ENCODE results near the gene ABHD16A.
A peak's percentile ranks its signal among the peaks of the same experiment; 100 is the strongest.
"Not testable (repeated sequence)": the region's sequence is repeated elsewhere in the genome, so short reads cannot be mapped to it uniquely, and the experiment has no call there.

ABHD16A gene

DNA sequence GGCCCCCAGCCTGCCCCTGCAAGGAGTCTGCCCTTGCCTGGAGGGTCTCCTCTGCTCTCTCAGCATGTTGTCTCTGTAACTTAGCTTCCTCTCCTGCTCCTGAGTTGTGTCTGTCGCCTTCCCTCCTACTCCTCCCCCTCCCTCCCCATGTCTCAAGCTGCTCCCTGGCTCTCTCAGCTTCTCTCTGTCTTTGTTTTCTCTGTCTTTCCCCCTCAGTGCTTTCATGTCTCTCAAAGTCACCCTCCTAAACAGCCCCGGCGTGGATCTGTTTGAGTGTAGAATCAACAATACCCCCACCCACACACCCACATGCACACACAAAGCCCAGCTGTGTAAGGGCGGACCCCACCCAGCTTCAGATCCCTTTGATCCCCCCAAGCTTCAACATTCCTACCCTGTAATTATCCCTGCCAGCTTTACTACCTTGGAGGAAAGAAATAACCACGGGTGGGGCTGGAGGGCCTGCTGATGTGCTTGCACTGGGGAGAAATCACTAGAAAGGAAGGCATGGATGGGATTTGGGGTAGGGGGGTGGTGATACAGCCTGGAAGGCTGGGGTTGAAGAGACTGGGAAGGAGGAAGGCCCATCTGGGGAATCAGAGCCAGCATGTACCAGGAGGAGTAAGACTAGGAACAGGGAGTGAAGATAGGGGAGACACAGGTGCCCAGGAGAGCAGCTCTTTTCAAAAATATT is 11.0 kb upstream of the ABHD16A start:
- no peak for DNase-seq

- DNase-seq = no peak
Observed at GRCh38 chr6:31713465-31713864, 10.3 kb upstream of the ABHD16A start.

GRCh38 chr6:31712296-31712695 is 9.2 kb upstream of the ABHD16A start:
- peak; percentile 49 for DNase-seq

- DNase-seq = no peak
Observed at GRCh38 chr6:31711233-31711632, 8.1 kb upstream of the ABHD16A start.

DNA sequence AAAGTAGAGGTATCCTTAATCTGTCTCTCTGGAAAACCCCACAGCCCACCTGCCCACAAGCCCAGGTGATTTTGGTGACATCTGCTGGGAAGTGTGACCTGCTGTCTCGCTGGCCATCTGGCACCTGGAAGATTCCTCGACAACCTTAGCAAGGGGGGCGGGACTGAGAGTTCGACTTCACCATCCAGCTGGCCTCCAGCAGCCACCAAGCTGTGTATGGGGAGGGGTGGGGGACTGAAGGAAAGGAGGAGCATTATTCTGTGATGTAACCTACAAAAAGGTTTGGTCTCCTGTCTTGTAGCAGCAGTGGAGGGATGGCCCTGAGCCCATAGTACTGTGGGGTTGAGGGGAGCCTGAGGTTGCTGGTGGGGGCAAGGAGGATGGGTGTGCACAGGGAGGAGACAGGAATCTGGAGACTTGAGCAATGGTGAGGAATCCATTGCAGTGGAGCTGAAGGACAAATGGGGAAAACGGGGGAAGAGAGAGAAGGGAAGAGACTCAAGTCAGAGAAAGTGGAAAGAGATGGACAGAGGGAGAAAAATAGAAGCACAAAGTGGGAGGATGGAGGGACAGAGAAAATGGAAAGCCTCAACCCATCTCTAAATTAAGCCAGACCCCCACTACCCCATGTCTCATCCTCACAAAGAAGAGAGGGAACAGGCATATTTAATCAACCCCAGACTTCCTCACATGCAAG is 7.5 kb upstream of the ABHD16A start:
- no peak for DNase-seq

GRCh38 chr6:31709157-31709556 is 6.0 kb upstream of the ABHD16A start:
- not testable (repeated sequence) for DNase-seq

GRCh38 chr6:31708224-31708623 is 5.1 kb upstream of the ABHD16A start:
- no peak for DNase-seq

DNA sequence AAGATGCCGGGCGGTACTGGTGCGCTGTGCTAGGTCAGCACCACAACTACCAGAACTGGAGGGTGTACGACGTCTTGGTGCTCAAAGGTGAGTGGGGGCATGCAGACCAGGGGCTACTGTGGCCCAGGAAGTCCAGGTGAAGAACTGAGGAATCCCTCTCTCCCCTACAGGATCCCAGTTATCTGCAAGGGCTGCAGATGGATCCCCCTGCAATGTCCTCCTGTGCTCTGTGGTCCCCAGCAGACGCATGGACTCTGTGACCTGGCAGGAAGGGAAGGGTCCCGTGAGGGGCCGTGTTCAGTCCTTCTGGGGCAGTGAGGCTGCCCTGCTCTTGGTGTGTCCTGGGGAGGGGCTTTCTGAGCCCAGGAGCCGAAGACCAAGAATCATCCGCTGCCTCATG is 4.6 kb upstream of the ABHD16A start:
- DNase-seq = no peak

DNA sequence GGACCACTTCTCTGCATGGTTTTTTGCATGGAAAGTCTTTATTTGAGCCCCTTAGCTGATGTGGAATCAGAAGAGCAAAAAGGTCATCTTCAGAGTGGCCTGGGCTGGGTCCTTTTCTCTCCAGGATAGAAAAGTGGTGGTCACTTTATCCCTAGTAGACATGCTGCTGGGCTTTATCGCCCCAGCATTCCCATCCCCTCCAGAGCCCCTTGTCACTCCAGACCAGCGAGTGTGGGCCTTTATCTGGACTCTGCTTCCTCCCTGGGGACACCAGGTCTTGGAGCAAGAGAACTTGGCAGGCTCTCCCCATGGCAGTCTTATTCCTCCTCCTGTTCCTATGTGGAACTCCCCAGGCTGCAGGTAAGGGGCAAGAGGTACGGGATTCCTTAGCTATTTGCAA is 3.5 kb upstream of the ABHD16A start, which contains the start of gene LY6G6F:
TSS of gene LY6G6F (plus strand) at position 268 of the 400 bp plus-strand sequence. CDS start at position 309, 41 bp downstream.
- DNase-seq = no peak

GRCh38 chr6:31705931-31706330 is 2.8 kb upstream of the ABHD16A start:
- no peak for DNase-seq

DNA sequence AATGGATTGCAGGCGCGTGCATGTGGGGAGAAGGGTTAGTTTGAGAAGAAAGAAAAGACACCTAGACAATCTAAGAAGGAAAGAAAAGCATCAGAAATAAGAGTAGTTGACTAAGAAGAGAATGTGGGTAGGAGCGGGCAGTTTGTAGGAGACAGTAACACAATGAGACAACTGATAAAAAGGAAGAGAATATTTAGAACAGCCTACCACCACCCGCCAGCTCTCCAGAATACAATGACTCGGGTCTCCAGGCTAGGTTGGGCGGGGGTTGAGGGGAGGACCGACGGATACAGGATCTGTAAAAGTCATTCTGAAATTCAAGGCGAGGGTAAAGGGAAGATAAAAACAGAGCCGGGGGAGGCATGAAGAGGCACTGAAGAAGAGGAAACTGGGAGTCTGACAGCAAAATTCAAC is 712 bp downstream of the ABHD16A start:
- DNase-seq = no peak

DNA sequence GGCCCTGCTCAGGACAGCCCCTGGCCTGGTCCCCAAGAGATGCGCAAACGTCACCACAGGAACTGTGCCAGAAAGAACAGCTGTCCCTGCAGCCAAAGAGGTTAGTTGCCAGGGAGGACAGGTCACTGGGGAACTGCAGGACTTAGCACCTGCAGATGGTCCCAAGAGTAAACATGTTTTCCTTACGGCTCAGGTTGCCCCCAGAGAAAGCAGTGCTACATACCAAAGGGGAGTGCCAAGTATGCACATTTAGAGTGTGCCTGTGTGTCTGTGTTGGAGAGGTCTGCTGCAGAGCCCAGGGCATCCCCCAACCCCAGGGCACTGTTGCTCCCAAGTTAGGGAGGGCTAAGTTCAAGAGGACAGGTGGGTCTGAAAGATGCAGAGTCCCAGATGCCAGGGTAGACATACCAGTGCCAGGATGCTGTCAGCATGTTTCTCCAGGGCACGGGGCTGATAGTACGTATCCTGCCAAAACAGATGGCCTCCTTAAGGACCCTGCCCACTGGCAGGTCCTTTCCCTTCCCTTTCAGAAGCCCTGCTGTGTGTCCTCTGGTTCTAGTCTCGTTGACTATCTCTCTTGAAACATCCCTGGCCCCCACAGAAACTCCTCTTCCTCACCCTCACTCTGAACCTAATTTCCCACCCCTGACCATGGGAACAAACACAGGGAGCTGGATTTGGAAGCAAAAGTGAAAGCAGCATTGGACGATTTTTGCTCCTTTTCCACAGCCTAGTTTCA is 1.3 kb downstream of the ABHD16A start:
- no peak for DNase-seq

- DNase-seq = no peak
Observed at GRCh38 chr6:31700740-31701401, 2.3 kb downstream of the ABHD16A start.

DNA sequence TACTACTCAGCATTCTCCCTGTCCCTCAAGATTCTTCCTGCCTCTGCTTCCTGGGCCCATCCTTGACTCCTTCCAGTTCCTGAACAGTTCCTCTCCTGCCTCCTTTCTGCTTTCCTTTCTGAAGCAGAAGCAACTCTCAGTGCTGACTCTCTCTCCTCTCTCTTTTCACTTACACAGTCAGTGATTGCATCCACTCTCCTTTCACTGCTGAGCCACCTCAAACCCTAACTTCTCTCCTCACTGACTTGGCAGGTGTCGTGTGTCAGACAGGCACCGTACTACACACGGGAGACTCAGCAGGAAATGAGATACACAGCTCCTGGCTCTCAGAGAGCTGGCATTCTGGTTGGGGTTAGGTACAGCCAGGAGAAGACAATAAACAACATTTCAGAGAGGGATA is 5.6 kb downstream of the ABHD16A start:
- DNase-seq = no peak

GRCh38 chr6:31693535-31693934 is 9.6 kb downstream of the ABHD16A start:
- no peak for DNase-seq

- no peak for DNase-seq
Observed at GRCh38 chr6:31692886-31693285, 10.2 kb downstream of the ABHD16A start.

DNA sequence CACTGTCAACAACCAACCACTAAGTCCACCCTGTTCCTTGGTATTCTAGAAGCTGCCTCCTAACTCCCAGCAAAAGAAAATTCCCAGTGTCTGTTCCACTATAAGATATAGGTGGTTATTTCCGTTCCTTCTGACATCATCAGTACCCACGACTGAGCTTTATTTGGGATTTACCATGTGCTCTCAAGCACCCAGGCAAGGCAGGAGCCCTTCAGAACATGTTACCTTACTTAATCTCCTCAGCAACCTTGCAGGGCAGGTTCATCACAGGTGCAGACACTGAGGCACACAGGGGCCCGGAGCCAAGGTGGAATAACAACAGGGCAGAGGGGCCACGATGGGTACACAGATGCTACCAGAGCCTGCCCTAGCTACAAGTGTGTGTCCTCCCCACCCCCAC is 10.8 kb downstream of the ABHD16A start:
- DNase-seq = no peak

DNA sequence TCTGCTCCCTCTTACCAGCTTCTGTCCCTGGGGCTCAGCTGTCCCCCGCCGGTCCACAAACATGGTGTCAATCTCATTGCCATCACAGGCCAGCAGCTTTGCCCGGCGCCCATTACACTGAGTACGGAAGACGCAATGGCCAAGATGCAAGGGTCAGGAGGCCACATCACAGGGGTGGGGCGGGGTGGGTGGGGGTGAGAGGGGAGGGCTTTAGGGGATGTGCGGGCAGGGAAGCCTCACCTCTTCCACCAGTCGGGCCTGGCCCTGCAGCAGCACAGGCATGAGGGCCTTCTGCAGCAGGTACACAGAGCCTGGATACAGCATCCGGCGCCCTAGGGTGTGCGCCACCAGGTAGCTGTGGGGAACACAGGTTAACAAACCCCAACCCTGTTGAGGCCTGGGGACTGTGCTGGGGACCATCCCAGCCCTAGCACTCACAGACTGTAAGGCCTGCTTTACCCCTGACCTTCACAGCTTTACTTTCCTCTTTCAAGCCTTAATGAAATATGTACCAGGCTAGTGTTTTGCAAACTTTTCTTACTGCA is 11.5 kb downstream of the ABHD16A start:
- no peak for DNase-seq

DNA sequence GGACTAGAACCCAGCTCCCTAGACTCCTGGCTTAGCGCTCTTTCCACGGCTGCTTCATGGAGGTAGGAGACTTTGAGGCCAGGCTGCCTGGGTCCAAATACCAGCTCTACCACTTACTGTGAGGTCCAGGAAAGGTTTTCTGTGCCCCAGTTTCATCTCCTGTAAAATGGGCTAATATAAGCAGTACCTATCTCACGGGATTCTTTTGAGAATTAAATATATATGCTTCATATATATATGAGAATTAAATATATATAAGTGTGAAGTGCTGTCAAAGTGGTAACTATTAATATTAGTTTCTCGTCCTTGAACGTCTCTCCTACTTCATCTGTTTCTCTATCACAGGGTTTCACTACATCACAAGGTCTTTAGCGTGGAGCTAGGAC is 12.1 kb downstream of the ABHD16A start:
- no peak for DNase-seq

GRCh38 chr6:31690231-31691077 is 12.7 kb downstream of the ABHD16A start:
- DNase-seq = no peak

GRCh38 chr6:31689249-31690110 is 13.6 kb downstream of the ABHD16A start:
- peak; percentile 19 for DNase-seq

Measured in CD4-positive, alpha-beta T cell treated with Interleukin-17A for 4 hours (primary cell).